GM18526 (cell line): ENCODE results near the gene STN1.

Experiments
- POLR2A ChIP-seq: IDR thresholded peaks from 3 replicates; pipeline ENCODE4 v1.6.1; 2011; ENCODE audit not compliant: insufficient read length; ENCODE audit errors: extremely low read depth

The STN1 gene

GRCh38 chr10:103870516-103870915, 47.5 kb downstream of the STN1 start:
- TF ChIP-seq POLR2A, result no peak

DNA sequence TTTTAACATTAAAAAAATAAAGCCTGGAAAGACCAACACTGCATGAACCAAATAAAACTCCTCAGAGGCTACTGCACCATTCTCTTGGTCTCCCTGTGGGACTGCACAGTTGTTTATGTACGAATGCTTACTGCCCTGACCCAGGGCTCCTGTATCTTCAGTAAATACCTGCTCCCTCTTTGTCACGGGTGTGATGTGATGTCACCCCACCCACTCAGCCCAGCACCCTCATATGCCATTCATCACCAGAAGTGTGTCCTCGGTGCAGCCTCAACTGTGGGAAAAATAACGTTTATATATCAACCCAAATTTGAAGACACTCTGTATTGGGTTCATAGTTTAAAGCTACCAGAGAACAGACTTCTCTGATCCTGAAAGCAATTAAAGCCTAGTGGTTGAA, 48.6 kb downstream of the STN1 start:
- TF ChIP-seq POLR2A, result no peak

DNA sequence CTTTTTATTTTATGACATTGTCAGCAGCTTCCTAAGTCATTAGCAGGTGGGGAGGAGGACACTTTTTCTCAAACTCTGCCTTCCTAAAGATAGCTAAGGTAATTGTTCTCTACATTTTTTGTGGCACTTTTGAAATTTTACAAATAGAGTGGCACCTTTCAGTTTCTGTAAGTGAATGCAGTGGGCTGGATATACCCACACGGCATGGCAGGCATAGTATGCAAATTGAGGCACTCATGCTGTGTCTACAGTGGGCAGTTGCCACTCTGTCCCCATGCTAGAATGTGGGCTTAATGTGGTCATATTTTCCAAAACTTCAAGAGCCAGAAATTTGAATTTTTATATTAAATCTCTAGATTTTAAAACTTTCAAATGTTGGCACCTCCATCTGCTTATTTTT, 49.8 kb downstream of the STN1 start:
- no peak for TF ChIP-seq POLR2A

DNA sequence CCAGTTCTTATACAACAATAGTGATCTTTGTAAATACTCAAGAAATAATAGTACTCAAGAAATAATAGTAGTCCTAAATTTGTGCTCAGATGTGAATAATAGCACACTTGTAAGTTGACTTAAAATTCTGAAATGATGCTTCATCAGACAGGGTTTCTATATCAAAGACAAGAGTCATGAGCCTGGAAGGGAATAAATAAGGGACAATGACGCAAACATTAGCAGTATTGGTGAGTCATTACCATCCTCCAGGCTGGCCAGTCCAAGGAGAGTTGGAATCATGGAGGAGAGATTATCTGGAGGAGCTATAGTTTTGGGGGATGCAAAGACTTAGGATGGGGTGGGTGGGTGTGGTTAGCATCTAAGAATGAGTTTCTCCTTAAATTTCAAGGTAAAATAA, 56.5 kb downstream of the STN1 start:
- TF ChIP-seq POLR2A, result no peak

DNA sequence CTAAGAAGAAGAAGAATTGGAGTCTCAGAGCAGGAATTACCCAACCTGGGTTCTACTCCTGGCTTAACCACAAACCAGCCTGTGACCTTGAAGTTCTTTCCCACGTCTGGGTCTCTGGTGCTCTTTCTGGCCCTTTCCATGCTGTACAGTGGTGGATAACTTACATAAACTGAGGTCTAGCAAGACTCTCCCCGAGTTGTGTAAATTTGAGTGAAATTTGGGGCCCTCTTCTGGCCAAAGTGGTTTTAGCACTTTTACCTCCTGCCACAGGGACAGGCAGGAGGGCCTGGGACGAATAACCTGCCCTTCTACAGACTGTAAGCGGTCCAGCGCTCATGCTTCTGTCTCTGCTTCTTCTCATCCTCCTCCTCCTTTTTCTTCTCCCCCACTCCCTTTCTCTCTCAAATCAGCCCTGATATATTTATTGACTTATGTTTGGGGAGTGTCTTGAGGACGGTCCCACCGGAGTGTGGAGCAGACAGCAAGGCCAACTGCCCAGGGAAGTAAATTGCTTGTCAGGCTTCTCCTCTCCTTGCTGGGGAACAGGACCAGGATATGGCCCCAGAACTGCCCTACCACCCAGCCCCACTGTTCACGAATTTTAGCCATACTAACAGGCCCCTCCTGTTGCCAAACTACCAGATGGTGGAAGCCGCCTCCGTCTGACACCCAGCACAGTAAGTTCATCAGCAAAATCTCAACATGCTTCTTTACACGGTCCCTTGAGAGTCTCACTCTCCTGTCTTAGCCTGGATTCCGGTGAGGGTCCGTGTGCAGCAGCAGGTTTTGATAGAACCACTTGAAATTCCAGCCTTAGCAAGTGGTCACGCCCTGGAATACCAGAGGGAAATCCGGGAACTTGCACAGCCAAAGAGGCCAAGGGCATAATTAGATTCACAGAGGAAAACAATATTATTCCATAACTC, 58.6 kb downstream of the STN1 start:
- no peak for TF ChIP-seq POLR2A

- TF ChIP-seq POLR2A, result no peak
These were observed 59.6 kb downstream of the STN1 start for GRCh38 chr10:103858360-103858759.

GRCh38 chr10:103856797-103857170, 61.2 kb downstream of the STN1 start:
- TF ChIP-seq POLR2A, result no peak

DNA sequence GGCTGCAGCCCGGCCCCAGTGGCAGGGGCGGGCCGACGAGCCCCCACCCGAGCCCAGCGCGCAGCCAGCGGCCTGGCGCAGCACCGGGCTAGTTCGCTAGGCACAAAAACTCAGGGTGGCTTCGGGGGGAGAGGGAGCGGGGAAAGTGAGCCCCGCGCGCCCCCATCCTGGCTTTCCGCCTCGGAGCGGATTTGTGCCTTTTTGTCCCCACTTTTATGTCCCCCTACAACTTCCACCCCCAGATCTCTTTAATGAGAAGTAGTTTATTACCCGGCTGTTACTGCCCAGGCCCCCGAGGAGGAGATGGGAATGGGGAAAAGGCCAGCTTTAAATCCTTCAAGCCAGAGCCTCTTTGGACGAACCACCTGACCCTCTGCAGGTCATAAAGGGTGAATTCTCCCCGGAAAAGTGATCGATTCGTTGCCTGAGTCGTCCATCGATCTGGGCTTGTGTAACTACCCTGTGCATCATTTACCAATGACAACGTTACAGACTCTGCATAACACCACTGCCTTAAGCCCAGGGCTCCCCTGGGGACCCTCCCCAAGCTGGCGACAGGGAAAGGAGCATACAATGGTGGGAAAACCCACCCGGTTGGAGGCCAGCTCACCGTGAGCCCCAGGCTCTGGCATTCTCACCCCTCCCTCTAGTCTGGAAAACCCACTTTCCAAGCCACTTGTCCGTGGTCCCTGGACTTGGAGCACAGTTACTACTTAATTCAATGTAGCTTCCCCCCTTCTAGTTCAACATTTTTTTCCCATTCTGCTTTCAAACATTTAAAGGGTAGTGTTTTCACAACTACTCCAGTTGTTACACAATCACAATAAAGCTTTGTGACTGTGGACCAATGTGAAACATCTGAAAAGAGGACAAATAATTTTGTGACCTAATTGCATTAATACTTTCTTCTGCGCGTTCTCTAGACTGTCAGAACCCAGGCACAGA, 61.9 kb downstream of the STN1 start:
- TF ChIP-seq POLR2A, result no peak

DNA sequence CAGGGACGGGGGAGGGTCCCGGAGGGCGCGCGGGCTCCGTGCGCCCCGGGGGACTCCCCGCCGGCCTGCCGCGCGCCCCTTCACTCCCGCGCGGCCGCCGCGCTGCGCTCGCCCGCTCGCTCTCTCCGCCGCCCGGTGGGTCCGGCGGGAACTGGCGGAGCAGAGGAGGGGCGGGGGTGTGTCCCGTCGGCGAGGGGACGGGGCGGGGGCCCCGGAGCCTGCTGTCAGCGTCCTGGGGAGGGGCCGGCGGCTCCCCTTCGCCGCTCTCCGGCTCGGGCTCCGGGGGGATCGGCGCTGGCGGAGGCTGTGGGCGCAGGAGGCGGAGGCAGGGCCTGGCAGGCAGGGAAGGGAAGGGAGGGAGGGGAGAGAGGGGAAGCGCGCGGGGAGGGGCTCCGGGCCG, 62.6 kb downstream of the STN1 start, which contains the start of gene SH3PXD2A:
Gene SH3PXD2A, minus strand, starts transcription at position 153 of the 400 bp plus-strand sequence. CDS start 310 bp downstream, outside the sequence.
- TF ChIP-seq POLR2A, result no peak

GRCh38 chr10:103854686-103855391, 63.1 kb downstream of the STN1 start:
- TF ChIP-seq POLR2A, result no peak

DNA sequence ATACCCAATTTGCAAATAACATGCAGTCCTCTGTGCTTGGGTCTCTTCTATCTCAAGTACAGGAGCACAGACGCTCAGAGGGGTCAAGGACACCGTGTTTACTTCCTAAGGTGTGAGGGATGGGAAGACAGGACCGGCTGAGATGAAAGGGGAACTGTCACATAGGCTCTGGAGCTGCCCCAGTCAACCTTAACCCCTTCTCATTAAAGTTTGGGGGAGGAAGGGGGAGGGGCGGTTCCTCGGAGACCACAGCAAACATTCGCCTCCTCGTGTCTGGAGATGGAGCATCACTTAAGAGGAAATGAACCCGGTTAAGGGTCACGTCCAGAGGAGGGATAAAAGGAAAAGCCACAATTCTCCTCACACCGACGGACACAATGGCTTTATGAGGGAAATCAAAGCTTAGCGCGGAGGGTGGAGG, 63.7 kb downstream of the STN1 start:
- TF ChIP-seq POLR2A, result no peak

DNA sequence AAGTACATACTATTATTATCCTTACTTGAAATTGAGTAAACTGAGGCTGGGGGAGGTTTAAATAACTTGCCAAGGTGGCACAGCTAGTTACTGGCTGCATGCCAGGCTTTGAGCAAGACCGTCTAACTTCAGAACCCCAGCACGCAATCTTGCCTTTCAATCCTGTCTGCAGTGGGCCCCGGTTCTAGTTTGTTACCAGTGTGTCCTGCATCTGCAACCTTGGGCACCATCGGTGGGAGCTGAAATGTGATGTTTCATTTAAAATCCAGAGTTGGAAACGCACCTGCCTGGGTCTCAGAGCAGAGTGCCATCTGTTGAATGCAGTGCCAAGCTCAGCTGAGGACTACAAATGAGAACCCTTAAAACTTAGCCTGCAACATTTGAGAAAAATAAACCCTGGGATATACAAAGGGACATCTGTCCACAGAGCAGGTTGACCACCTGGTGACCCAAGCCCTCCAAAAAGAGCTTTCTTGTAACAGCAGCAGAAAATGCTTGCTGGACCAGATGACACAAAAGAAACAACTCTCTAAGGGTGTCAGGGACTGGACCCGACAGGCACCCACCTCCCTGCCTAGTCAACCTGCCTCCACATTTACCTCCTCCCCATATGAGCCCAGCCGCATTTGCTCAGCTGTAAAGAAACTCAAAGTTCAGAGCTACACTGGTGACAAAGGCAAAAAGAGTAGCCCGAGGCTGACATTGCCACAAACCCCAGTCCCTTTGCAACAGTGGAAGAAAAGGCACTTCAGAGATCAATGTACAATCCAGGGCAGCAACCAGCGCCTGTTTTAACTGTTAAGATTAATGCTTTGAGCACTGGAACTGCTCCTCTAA, 64.3 kb downstream of the STN1 start:
- TF ChIP-seq POLR2A, result no peak

DNA sequence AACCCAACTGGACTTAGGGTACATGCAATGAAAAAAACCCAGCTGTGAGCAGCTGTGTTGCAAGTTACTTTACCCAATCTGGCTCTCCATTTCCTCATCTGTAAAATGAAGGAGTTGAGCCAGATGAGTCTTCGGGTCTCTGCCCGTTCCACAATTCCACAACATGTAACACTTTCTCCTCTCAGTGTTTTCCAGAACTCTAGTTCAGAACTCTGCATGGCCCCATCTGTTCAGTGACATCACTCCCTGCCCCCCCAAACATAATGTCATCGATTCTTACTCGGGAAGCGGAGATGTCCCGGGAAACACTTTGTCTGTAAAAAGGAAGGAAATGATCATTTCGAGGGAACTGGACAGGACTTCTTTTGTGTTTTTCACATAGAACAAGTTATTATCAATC, 65.1 kb downstream of the STN1 start:
- TF ChIP-seq POLR2A, result no peak

GRCh38 chr10:103852189-103852711, 65.7 kb downstream of the STN1 start:
- TF ChIP-seq POLR2A, result no peak

- TF ChIP-seq POLR2A, result no peak
These were observed 66.7 kb downstream of the STN1 start for GRCh38 chr10:103851261-103851660.

GRCh38 chr10:103850572-103850895, 67.5 kb downstream of the STN1 start:
- TF ChIP-seq POLR2A, result no peak
